SK-N-SH (cell line): Measurements from ENCODE around the gene CAPN5. TPM values are rescaled to one million over a fixed set of nuclear protein-coding genes. Genes with fewer than 3 reads are reported as not detected.

ENCODE experiments used
- CTCF ChIA-PET: fragments of 300-600, 350-600 bp; formaldehyde crosslinking; extraction: SDS; loops from one replicate; lab custom pipeline; 2021; lab: Yijun Ruan, JAX
- POLR2A ChIA-PET: fragments of 350-600 bp; sonication (Branson Sonifier 250); formaldehyde crosslinking; extraction: SDS; loops from one replicate; lab custom pipeline; 2020; ENCODE audit warnings: antibody characterized with exemption, inconsistent platforms; lab: Yijun Ruan, JAX
- DNase-seq: peaks from one replicate; pipeline ENCODE4 v3.0.0; 2012
- H2AFZ ChIP-seq: fragments of 200-600 bp; sonication (generic); 2 replicates; pipeline ENCODE4 v1.8.1; 2016; ENCODE audit warnings: antibody characterized with exemption, mild to moderate bottlenecking, low read depth
- H3F3A ChIP-seq: fragments of 200-600 bp; sonication (generic); replicated peaks from 2 replicates; pipeline ENCODE3; 2016; ENCODE audit warnings: antibody characterized with exemption, mild to moderate bottlenecking; ENCODE audit not compliant: insufficient read depth
- H3K27ac ChIP-seq, 2 experiments: fragments of 200-500 bp in 1 of 2; fragments of 200-600 bp in 1 of 2; sonication (Bioruptor generic) in 1 of 2; sonication (generic), shearing (Covaris generic) in 1 of 2; 2 replicates each; pipeline versions ENCODE4 v1.5.1 to v1.6.1; 2014 to 2016; ENCODE audit warnings: low read depth in 2 of 2, inconsistent platforms in 1 of 2, low read length in 1 of 2, mild to moderate bottlenecking in 1 of 2, mixed read lengths in 1 of 2
- H3K27me3 ChIP-seq: fragments of 200-600 bp; sonication (generic), shearing (Covaris generic); 2 replicates; pipeline ENCODE4 v1.6.1; 2016; ENCODE audit warnings: mixed run types; ENCODE audit not compliant: insufficient read depth
- H3K36me3 ChIP-seq, 2 experiments: fragments of 200-500 bp in 1 of 2; fragments of 200-600 bp in 1 of 2; sonication (Bioruptor generic) in 1 of 2; sonication (generic) in 1 of 2; replicated peaks in 1 of 2; 2 replicates each; pipeline versions ENCODE3 to v1.5.1; 2014 to 2016; ENCODE audit warnings: low read length in 1 of 2, mild to moderate bottlenecking in 1 of 2; ENCODE audit not compliant: insufficient read depth in 2 of 2, control insufficient read depth in 1 of 2
- H3K4me1 ChIP-seq, 2 experiments: fragments of 200-500 bp in 1 of 2; fragments of 200-600 bp in 1 of 2; sonication (Bioruptor generic) in 1 of 2; sonication (generic), shearing (Covaris generic) in 1 of 2; 2 replicates each; pipeline versions ENCODE4 v1.5.1 to v1.6.1; 2014 to 2016; ENCODE audit warnings: low read depth in 1 of 2, low read length in 1 of 2, mixed run types in 1 of 2; ENCODE audit not compliant: insufficient read depth in 2 of 2, control insufficient read depth in 1 of 2
- H3K4me2 ChIP-seq: fragments of 200-600 bp; sonication (generic), shearing (Covaris generic); 2 replicates; pipeline ENCODE4 v1.6.1; 2017; ENCODE audit warnings: mixed run types
- H3K4me3 ChIP-seq, 2 experiments: fragments of 200-500 bp in 1 of 2; fragments of 200-600 bp in 1 of 2; sonication (Bioruptor generic) in 1 of 2; sonication (generic), shearing (Covaris generic) in 1 of 2; 2 replicates each; pipeline versions ENCODE4 v1.5.1 to v1.8.1; 2014 to 2016; ENCODE audit warnings: low read depth in 2 of 2, inconsistent platforms in 1 of 2, low read length in 1 of 2, mild to moderate bottlenecking in 1 of 2, mixed read lengths in 1 of 2, moderate library complexity in 1 of 2
- H3K79me2 ChIP-seq: fragments of 200-600 bp; sonication (generic); 2 replicates; pipeline ENCODE4 v1.8.1; 2017; ENCODE audit warnings: mild to moderate bottlenecking; ENCODE audit not compliant: insufficient read depth
- H3K9ac ChIP-seq: fragments of 200-600 bp; sonication (generic); 2 replicates; pipeline ENCODE4 v1.6.1; 2017; ENCODE audit warnings: mixed run types
- H3K9me2 ChIP-seq: fragments of 200-600 bp; sonication (generic); 2 replicates; pipeline ENCODE4 v1.6.1; 2017; ENCODE audit warnings: mixed run types
- H3K9me3 ChIP-seq: fragments of 200-600 bp; sonication (generic); 2 replicates; pipeline ENCODE4 v1.6.1; 2017; ENCODE audit warnings: mixed run types, mild to moderate bottlenecking, moderate library complexity
- H4K20me1 ChIP-seq: fragments of 200-600 bp; sonication (generic); 2 replicates; pipeline ENCODE4 v1.6.1; 2017; ENCODE audit warnings: mild to moderate bottlenecking, mixed run types; ENCODE audit not compliant: insufficient read depth
- ELF1 ChIP-seq: IDR thresholded peaks from 2 replicates; pipeline ENCODE4 v1.4.0; 2012
- WGBS: methylation state at CpG from one replicate; pipeline ENCODE4 v1.1.6; 2017; ENCODE audit warnings: low lambda C conversion rate; 5-methylcytosine and 5-hydroxymethylcytosine counted together
- polyA plus RNA-seq, 3 experiments: library from polyadenylated mRNA; depleted of rRNA; stranded (reverse); fragments of >200 nt; gene quantifications; 2 replicates each; pipeline ENCODE4 v1.2.3, GENCODE V29; 2012
- TF ChIP-seq, protein P1 (sequence below): fragments of 200-600 bp; sonication (generic); IDR thresholded peaks from 2 replicates; pipeline ENCODE4 v1.6.1; 2017; ENCODE audit warnings: antibody characterized with exemption, mild to moderate bottlenecking, moderate library complexity

The CAPN5 gene
- polyA plus RNA-seq, 1 of the 3 experiments (the other 2 are of a cell fraction): 33.1 TPM

DNA sequence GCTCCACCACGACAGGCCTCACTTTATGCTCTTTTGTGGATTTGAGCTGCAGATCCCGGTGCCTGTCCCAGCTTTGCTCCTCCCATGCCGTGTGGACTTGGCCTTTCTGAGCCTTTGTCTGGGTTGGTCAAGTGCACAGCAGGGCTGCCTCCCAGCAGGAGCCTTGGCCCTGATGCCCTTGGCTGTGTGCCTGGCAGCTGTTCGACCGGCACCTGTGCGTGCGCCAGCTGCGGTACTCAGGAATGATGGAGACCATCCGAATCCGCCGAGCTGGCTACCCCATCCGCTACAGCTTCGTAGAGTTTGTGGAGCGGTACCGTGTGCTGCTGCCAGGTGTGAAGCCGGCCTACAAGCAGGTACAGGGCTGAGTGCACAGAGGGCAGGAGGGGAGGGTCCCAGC lies 107.8 kb downstream of the CAPN5 start:
- 83% methylated on average over 8 of the region's 16 CpGs for WGBS
- TF ChIP-seq, protein P1, sequence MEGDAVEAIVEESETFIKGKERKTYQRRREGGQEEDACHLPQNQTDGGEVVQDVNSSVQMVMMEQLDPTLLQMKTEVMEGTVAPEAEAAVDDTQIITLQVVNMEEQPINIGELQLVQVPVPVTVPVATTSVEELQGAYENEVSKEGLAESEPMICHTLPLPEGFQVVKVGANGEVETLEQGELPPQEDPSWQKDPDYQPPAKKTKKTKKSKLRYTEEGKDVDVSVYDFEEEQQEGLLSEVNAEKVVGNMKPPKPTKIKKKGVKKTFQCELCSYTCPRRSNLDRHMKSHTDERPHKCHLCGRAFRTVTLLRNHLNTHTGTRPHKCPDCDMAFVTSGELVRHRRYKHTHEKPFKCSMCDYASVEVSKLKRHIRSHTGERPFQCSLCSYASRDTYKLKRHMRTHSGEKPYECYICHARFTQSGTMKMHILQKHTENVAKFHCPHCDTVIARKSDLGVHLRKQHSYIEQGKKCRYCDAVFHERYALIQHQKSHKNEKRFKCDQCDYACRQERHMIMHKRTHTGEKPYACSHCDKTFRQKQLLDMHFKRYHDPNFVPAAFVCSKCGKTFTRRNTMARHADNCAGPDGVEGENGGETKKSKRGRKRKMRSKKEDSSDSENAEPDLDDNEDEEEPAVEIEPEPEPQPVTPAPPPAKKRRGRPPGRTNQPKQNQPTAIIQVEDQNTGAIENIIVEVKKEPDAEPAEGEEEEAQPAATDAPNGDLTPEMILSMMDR: no peak
- no peaks in the 10 kb centered on the region for H4K20me1 ChIP-seq
- H3K79me2 ChIP-seq: no peaks in the 10 kb centered on the region
- no peak overlapping the region for H2AFZ ChIP-seq
- H3K27me3 ChIP-seq: no peaks in the 10 kb centered on the region
- H3K4me2 ChIP-seq: no peak overlapping the region
- H3K36me3 ChIP-seq: no peaks in the 10 kb centered on the region
- DNase-seq: no peak
- H3K9ac ChIP-seq: no peak overlapping the region
- H3K27ac ChIP-seq: no peak overlapping the region
- ChIA-PET POLR2A (no interaction called here), CTCF (interaction anchor here (0.9 to 5.0 kb wide), 5 partner anchors 13 to 255 kb away, joined by 3 to 41 read pairs (median 4); partner anchors contain the start of gene MYO7A)
- H3K4me3 ChIP-seq: no peak overlapping the region
- no peaks in the 10 kb centered on the region for H3K9me2 ChIP-seq
- H3K9me3 ChIP-seq: no peaks in the 10 kb centered on the region
- no peaks in the 10 kb centered on the region; a peak in 1 of 4 replicates for H3K4me1 ChIP-seq
- H3F3A ChIP-seq: no peaks in the 10 kb centered on the region

DNA sequence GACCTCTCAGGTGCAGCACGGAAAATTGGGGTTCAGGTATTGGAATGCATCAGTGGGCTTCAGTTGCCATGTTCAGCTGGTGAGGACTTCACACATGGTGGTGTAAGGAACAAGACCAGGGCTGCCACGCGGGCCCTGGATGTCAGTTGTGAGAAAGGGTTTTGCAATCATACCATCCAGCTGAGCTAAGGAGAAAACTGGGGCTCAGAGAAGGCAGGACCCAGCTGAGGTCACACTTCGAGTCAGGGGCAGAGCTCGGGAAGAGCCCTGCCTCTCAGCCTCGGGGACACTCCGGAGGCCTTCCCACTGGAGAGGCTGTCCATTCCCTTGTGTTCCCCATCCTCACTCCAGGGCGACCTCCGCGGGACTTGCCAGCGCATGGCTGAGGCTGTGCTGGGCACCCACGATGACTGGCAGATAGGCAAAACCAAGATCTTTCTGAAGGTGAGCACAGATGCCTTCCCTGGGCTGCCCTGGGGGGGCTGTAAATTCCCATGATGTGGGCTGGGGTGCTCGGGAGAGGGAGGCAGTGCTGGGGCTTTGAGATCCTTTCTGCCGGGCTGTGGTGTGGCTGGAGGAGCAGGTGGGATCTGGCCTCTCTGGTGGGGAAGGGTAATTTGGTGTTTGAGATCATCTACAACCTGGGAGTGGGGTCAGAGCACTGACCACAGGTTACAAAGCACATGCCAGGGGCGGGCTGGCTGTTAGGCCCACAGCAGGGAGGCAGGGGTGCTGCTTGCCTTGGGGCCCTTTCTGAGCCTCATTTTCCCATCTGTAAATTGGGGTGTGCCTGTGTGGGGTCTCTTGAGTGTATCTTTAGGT lies 108.5 kb downstream of the CAPN5 start:
- H3K79me2 ChIP-seq: no peaks in the 10 kb centered on the region
- H3K4me1 ChIP-seq: no peaks in the 10 kb centered on the region; a peak in 1 of 4 replicates
- H3K27ac ChIP-seq: no peak overlapping the region
- H3K9ac ChIP-seq: no peak overlapping the region
- no peak overlapping the region for H3K4me3 ChIP-seq
- 63% methylated on average over 8 of the region's 15 CpGs for WGBS
- CTCF ChIA-PET: interaction anchor here (0.8 to 5.0 kb wide), 7 partner anchors 12 to 453 kb away, joined by 3 to 41 read pairs (median 4); partner anchors contain the start of gene MYO7A
- H2AFZ ChIP-seq: no peak overlapping the region
- no peaks in the 10 kb centered on the region for H3F3A ChIP-seq
- no peaks in the 10 kb centered on the region for H4K20me1 ChIP-seq
- no peaks in the 10 kb centered on the region for H3K36me3 ChIP-seq
- no peaks in the 10 kb centered on the region for H3K27me3 ChIP-seq
- no peaks in the 10 kb centered on the region for H3K9me2 ChIP-seq
- TF ChIP-seq ELF1: no peak
- POLR2A ChIA-PET: no interaction called here
- H3K4me2 ChIP-seq: no peak overlapping the region
- DNase-seq: no peak
- no peaks in the 10 kb centered on the region for H3K9me3 ChIP-seq

Other genes starting within 250 kb of the CAPN5 start
- gene ACER3, start 206.1 kb upstream of the CAPN5 start, polyA plus RNA-seq (2012; rRNA removed): 5.4 and 6.3 TPM in 2 replicates
- not detected in 2 replicates for gene B3GNT6, start 32.6 kb upstream of the CAPN5 start, polyA plus RNA-seq (2012; rRNA removed)
- 0.20 TPM in 1 of 2 replicates, not detected in the other for gene OMP, start 35.9 kb downstream of the CAPN5 start, polyA plus RNA-seq (2012; rRNA removed)
- gene MYO7A, start 61.3 kb downstream of the CAPN5 start, polyA plus RNA-seq (2012; rRNA removed): 0.08 and 0.11 TPM in 2 replicates
- not detected in 2 replicates for gene GDPD4, start 234.7 kb downstream of the CAPN5 start, polyA plus RNA-seq (2012; rRNA removed)